ENCODE measurements around the gene CACNG4. TPM values are rescaled to one million over a fixed set of nuclear protein-coding genes. Genes with fewer than 3 reads are reported as not detected.

CACNG4 gene
- total RNA-seq, 1 experiment from 2014 or later = not detected

DNA sequence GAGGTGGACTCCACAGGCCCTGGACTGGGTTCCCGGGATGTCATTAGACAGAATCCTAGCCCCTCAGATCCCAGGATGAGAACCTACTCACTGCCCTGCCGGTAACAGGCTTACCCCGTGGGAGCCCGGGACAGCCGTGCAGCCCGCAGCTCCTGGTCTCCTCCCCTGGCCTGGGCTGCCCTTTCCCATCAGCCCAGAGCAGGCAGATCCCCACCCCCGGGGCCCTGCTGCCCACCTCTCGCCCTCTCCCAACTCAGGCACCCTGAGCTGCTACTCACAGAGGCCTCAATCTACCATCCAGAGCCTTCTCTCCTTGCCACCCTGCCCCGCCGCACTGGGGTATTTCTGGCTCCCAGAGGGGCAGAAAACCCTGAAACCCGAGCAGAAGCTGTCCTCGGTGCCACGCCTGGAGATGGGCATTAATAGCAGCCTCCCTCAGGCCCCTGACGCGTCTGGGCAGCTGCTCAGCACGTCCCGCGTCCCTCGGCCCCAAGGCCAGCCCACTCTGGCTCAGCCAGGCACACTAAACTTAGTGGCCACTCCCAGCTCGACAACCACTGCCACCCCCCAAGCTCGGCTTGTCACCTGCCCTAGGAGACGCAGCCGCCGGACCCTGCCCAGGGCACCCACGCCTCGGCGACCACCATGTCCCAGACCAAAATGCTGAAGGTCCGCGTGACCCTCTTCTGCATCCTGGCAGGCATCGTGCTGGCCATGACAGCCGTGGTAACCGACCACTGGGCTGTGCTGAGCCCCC is 79.7 kb downstream of the CACNG4 start, which contains the start of gene CACNG1:
Gene CACNG1 (plus strand): TSS at position 539 of the 757 bp plus-strand sequence. CDS start 107 bp downstream, at position 646.
- DNase-seq (ENCODE audit: low read depth) = no peak
- in situ Hi-C loops (cut with HindIII; ENCODE audit: low pct_unique_long_range_greater_than_20kb, low sequenced_read_pairs) = no loop called here

DNA sequence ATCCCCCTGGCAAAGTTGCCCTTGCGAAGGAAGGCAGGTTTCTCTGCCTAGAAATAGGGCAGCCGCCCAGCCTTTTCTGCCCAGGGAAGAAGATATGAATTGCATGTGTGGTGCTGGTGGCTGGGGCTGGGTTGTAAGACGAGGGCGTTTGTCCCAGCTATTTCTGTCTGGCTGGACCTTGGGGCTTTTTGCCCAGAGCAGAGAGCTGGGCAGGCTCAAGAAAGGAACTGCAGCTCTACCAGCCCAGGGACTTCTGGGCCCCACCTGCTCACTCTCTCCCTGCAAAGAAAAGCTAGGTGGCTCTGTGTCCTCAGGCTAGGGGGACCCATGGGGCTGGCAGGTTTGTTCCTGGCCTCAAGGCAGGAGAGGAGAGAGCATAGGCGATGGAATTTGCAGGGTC is 80.4 kb downstream of the CACNG4 start:
- in situ Hi-C loops (cut with HindIII; ENCODE audit: low pct_unique_long_range_greater_than_20kb, low sequenced_read_pairs) = no loop called here
- no peak for DNase-seq (ENCODE audit: low read depth)

DNA sequence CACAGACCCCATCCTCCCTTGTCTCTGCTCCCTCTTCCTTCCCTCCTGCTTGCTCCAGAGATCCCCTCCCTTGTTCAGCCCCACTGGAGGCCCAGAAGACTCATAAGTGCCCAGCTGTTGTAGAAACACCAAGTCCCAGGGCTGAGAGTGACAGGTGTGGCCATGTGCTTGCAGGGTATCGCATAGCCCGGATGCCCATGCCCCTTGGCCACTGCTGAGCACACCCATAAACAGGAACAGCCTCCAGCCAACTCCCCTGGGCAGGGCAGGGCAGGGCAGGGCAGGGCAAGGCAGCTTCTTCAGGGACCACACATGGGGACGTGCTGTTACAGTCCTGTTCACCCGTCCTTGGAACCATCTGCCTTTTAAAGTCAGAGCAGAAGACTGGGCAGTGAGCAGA is 81.9 kb downstream of the CACNG4 start:
- DNase-seq (ENCODE audit: low read depth) = no peak
- in situ Hi-C loops (cut with HindIII; ENCODE audit: low pct_unique_long_range_greater_than_20kb, low sequenced_read_pairs) = no loop called here

DNA sequence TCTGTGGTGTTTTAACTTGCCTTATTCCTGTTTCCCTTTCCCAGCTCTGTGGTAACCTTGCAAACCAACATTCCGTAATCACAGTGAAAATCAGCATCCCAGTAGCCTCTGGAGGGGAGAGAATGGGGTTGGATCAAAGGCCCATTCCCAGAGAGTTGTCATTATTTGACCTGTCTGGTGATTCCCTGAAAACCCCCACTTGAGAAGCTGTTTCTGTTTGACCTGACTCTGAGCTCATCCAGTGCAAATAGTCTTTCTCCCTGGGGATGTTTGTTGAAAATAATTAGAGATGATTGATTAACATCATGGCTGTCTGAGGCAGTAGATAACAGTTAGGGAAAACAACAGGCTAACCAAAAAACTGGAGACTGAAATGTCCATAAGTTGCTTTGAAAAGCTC is 82.9 kb downstream of the CACNG4 start:
- DNase-seq (ENCODE audit: low read depth) = no peak
- in situ Hi-C loops (cut with HindIII; ENCODE audit: low pct_unique_long_range_greater_than_20kb, low sequenced_read_pairs) = no loop called here

DNA sequence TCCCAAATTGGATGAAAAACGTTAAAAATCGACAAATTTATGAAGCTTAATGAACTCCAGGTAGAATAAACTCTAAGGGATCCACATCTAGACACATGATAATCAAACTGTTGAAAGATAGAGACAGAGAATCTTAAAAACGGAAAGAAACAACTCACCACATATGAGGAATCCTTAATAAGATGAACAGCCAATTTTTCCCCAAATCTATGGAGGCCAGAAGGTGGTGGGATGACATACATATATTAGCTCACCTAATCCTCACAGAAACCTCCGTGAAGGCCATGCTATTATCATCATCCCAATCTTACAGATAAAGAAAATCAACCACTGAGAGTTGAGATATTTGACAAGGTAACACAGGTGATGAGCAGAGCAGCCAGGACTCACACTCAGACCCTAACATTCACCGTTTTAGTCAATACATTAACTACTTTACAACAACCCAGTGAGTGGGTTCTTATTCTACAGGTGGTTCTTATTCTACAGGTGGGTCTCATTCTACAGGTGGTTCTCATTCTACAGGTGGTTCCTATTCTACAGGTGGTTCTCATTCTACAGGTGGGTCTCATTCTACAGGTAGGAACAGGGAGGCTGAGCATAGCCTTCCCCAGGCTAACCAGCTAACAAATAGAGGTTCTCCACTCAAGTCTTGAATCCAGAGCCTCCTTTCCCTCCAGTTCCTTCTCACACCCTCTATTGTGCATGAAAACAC is 84.7 kb downstream of the CACNG4 start:
- no peak for DNase-seq (ENCODE audit: low read depth)
- in situ Hi-C loops (cut with HindIII; ENCODE audit: low pct_unique_long_range_greater_than_20kb, low sequenced_read_pairs) = no loop called here

DNA sequence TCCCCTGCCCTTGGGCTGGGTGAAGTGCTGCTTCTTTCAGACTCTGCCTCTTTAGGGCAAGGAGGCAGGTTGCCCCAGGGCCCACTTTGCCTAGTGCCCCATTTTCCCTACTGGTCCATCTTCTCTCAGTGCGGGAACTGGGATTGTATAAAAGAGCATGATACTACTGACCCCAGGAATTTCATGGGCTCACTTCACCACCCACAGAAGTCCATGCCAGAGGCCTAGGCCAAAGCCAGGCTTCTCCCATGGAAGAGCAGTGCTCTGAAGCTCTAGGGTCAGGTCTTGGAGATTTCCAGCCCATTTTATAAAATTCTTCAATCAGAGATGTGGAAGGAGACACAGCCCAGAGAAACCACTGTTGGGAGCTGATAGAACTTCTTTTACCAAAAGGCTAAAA is 85.6 kb downstream of the CACNG4 start:
- in situ Hi-C loops (cut with HindIII; ENCODE audit: low pct_unique_long_range_greater_than_20kb, low sequenced_read_pairs) = no loop called here
- DNase-seq (ENCODE audit: low read depth) = no peak

DNA sequence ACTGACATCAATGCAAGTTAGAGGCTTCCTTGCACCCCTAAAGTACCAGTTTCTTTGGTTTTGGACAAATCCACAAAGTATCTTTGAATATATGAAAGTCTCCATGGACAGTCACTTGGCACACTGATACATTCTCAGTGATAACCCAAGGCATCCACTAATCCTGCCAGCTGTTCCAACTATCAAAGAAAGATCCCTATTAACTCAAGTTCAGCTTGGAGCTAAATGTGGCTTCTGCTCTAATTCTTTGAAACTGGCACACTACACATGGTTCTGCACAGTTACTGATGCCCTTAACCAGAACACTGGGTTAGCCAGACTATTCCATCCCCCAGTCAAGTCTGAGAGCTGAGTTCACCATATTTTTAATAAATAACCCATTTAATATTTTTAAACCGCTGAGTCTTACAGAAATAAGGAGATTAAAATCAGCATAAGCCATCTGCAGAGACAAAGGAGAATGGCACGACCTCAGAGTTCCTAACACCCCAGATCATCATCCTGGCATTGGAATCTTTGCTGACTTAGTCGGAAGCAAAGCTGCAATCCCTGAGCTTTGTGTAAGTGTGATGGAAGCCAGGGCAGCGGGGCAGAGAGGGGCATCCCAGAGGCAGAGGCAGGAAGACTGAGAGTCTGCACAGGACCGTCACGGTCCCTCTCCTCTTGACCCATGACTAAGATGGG is 86.1 kb downstream of the CACNG4 start:
- no peak for DNase-seq (ENCODE audit: low read depth)
- in situ Hi-C loops (cut with HindIII; ENCODE audit: low pct_unique_long_range_greater_than_20kb, low sequenced_read_pairs) = no loop called here

DNA sequence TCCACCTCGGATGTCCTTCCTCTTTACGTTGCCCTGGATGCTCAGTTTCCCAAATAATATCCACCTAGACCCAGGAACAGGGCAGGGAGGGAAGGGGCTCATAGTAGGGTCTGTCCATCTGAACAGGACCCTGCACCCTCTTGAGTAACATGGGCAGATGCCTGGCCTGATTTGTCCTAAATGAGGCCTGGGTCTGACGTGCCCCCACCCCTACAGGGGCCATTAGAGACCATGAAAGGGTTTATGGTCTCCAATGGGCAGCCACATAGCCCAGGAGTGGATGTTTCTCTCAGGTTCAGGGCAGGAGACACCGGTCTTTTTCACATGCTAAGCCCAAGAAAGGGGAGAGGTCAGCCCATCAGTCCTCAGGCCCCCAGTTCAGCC is 86.6 kb downstream of the CACNG4 start:
- DNase-seq (ENCODE audit: low read depth) = no peak
- in situ Hi-C loops (cut with HindIII; ENCODE audit: low pct_unique_long_range_greater_than_20kb, low sequenced_read_pairs) = no loop called here

DNA sequence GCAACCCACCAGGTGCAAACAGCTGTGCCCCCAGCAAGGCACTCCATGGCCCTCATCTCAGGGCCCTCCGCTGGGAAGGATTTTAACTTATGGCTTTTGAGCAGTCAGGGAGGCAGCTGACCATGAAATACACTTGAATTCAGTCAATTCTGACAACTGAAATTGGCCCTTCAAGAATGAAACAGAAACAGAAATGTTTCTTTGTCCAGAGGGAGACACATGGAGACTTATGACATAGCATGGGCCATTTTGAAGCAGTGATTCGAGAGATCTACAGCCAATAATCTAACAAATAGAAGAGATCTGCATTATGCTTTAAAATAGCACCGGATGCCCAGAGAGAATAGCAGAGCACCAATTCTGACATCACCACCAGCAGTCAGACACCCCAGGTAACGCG is 87.3 kb downstream of the CACNG4 start:
- in situ Hi-C loops (cut with HindIII; ENCODE audit: low pct_unique_long_range_greater_than_20kb, low sequenced_read_pairs) = no loop called here

DNA sequence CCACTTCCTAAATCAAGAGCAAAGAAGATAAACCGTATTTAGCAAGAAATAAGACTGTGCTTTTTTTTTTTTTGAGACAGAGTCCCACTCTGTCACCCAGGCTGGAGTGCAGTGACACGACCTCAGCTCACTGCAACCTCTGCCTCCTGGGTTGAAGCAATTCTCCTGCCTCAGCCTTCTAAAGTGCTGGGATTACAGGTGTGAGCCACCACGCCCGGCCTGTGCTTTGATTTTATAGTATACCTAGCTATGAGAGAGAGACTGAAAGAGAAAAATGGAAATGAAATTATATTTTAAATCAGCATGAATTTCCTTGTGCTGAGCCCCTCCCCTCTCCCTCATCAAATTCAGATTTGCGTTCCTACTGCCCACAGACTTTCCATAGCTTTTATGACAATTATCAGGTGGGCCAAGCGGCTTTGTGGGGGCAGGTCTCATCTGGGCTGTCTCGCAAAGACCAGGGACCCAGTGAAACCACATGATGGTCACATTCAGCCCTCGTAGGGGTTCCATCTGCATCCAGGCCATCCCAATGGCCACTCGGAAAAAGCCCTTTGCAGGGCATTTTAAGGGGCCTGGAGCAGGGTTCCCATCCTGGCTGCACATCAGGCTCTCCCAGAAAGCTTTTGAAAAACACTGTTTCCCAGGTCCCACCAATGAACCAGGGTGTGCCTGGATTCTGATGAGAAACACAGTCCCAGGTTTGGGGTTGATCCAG is 88.4 kb downstream of the CACNG4 start:
- in situ Hi-C loops (cut with HindIII; ENCODE audit: low pct_unique_long_range_greater_than_20kb, low sequenced_read_pairs) = no loop called here

More for the DNA sequence above, 87.3 kb downstream of the CACNG4 start:
- no peak for DNase-seq (ENCODE audit: low read depth)

DNA sequence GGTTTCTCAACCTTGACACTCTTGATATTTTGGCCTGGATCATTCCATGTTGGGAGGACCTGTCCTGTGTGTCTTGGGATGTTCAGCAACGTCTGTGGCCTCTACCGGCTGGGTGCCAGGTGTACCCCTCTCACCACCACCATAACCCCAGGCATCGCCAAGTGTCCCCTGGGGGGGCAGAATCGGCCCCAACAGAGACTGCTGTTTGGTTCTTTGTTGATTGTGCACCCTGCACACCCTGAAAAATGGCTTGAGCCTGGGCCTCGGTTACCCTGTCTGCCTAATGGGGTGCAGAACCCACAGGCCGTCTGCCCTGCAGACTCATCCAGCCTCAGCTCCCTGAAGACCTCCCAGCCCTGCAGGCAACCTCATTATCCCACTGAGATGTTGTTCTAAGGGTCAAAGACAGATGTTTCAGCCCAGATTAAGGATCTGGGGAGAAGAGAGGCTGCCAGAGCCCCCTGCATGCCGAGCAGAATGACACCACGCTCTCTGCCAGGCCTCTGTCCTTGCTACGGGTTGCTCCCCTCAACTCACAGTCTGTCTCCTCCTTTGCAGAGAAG is 89.0 kb downstream of the CACNG4 start:
- DNase-seq (ENCODE audit: low read depth) = no peak
- in situ Hi-C loops (cut with HindIII; ENCODE audit: low pct_unique_long_range_greater_than_20kb, low sequenced_read_pairs) = no loop called here

More for the DNA sequence above, 88.4 kb downstream of the CACNG4 start:
- no peak for DNase-seq (ENCODE audit: low read depth)

DNA sequence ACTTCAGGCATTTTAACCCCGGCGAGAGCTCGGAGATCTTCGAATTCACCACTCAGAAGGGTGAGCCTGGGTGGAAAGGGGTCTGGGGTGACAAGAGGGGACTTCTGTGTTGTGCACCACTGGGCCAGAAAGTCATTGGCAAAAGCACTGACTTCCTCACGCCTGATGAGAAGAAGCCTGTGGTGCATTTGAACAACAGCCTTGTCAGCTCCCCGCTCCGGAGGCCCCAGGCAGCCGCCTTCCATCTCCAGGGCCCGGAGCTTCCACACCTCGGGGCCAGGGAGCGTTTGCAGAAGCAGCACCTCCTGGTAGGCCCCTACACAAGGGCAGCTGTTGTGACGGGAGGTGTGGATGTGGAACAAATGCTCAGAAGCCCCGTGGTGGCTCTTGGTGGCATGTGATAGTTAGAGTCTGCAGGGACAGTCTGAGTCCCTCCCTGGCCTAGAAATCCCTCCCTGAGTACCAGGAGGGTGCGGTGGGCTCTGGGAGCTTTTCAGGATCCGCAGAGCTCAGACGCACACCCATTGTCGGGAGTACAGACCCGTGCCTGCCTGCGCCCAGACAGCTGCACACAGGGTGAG is 89.6 kb downstream of the CACNG4 start:
- in situ Hi-C loops (cut with HindIII; ENCODE audit: low pct_unique_long_range_greater_than_20kb, low sequenced_read_pairs) = no loop called here
- DNase-seq (ENCODE audit: low read depth) = no peak

DNA sequence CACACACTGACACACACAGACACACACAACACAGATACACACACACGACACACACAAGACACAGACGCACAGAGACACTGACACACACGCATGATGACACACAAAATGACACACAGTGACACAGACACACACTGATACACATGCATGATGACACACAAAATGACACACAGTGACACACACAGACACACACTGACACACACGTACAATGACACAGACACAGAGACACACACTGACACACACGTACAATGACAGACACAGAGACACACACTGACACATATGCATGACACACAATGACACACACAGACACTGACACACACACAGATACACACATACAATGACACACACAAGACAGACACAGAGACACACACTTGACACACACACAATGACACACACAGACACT is 90.1 kb downstream of the CACNG4 start:
- in situ Hi-C loops (cut with HindIII; ENCODE audit: low pct_unique_long_range_greater_than_20kb, low sequenced_read_pairs) = no loop called here
- DNase-seq (ENCODE audit: low read depth) = no peak

DNA sequence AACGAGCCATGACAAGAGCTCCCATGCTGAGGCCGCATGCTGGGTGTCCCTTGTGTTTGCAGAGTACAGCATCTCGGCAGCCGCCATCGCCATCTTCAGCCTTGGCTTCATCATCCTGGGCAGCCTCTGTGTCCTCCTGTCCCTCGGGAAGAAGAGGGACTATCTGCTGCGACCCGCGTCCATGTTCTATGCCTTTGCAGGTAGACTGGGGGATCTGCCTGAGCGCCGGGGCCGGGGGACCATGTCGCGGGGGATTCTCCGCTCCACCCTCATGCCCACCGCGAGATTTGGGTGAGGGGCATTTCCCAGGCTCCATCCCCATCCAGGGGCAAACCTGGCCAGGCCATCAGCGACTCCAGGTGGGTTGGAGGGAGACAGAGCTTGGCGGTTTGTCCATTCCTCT is 90.5 kb downstream of the CACNG4 start:
- in situ Hi-C loops (cut with HindIII; ENCODE audit: low pct_unique_long_range_greater_than_20kb, low sequenced_read_pairs) = no loop called here
- no peak for DNase-seq (ENCODE audit: low read depth)

DNA sequence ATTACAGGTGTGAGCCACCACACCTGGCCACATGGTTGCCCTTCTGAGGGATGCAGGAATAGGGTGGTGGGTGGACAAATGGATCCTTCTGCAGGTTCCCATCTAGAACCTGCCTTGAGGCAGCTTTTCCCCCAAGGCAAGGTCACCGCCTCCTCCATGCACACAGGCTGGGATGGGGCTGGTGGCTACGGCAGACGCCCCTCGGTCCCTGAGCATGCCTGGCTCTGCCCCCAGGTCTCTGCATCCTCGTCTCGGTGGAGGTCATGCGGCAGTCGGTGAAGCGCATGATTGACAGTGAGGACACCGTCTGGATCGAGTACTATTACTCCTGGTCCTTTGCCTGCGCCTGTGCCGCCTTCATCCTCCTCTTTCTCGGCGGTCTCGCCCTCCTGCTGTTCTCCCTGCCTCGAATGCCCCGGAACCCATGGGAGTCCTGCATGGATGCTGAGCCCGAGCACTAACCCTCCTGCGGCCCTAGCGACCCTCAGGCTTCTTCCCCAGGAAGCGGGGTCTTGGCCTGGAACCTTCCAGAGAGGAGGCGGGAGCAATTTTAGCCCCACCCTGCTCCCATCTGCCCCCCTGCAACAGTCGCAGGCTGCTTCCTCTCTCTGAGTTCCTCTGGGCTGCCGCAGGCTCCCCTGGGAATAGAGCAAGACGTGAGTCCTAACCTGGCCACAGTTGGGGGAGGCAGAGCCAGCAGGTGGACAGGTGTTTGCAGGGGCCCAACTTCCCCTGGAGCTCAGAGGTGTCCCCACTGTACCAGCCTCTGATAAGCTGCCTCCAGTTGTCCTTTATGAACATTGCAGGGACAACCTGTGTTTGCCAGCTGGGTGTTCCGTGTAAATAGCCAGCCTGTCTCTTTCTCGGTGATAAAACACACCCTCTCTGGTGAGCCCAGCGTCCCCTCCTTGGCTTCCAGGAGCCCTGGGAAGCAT is 91.6 kb downstream of the CACNG4 start:
- DNase-seq (ENCODE audit: low read depth) = no peak
- in situ Hi-C loops (cut with HindIII; ENCODE audit: low pct_unique_long_range_greater_than_20kb, low sequenced_read_pairs) = no loop called here

DNA sequence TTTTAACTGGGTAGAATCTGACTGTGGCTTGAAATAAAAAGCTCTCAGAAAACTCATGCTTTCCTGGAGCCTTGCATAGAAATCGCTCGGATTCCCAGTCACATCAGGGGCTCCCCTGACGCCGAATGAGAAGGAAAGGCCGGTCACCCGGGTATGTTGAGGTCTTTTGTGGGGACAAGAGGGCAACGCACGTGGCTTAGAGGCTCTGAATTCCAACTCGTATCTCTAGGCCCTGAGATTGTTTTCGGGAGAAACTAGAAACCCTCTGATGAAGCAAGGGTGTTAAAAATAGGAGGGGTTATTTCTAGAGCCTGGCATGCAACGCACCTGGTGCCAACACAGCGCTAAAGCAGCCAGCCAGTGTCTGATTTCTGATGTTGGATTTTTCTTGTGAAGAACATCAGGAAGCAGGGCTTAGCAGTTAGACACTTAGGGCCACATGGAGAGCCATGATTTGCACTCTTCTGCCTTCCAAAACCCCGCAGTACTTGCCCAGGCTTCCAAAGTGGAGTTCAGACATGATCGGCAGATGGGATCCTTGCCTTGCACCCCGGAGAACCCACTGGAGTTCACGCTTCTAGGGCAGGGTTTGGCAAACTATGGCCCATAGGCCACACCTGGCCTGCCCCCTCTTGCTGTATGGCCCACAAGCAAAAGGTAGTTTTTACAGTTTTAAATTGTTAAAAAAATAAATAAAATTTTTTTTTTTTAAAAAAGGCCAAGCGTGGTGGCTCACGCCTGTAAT is 92.4 kb downstream of the CACNG4 start:
- in situ Hi-C loops (cut with HindIII; ENCODE audit: low pct_unique_long_range_greater_than_20kb, low sequenced_read_pairs) = no loop called here

More for the DNA sequence above, 92.4 kb downstream of the CACNG4 start:
- no peak for DNase-seq (ENCODE audit: low read depth)
